Skin of body (tissue), 2 donors: Measurements from ENCODE around the gene ROR2. TPM values are rescaled to one million over a fixed set of nuclear protein-coding genes. Genes with fewer than 3 reads are reported as not detected.
A peak's percentile ranks its signal among the peaks of the same experiment; 100 is the strongest.

Experiments
- DNase-seq: peaks from one replicate; lab custom pipeline; 2025; lab: John Stamatoyannopoulos, UW
- total RNA-seq: library from RNA; depleted of rRNA; stranded (reverse); fragments of >200 nt; gene quantifications from one replicate; pipeline ENCODE4 v1.2.3, GENCODE V29; 2014

ROR2 gene
- total RNA-seq, 1 donor from 2014 or later = 12.0 TPM

- DNase-seq = no peak
Observed at GRCh38 chr9:91689006-91689405, 261.0 kb downstream of the ROR2 start.

- DNase-seq = no peak
Observed at GRCh38 chr9:91683269-91683668, 266.8 kb downstream of the ROR2 start.

GRCh38 chr9:91682806-91683205, 267.2 kb downstream of the ROR2 start:
- DNase-seq = no peak

GRCh38 chr9:91681461-91682305, 268.3 kb downstream of the ROR2 start:
- peak; percentile 58 for DNase-seq

- no peak for DNase-seq
Observed at GRCh38 chr9:91680998-91681397, 269.0 kb downstream of the ROR2 start.

- no peak for DNase-seq
Observed at GRCh38 chr9:91680106-91680505, 269.9 kb downstream of the ROR2 start.

GRCh38 chr9:91678807-91679580, 271.0 kb downstream of the ROR2 start:
- no peak for DNase-seq

GRCh38 chr9:91677822-91678436, 272.1 kb downstream of the ROR2 start:
- no peak for DNase-seq

GRCh38 chr9:91677331-91677730, 272.7 kb downstream of the ROR2 start:
- DNase-seq = no peak

GRCh38 chr9:91676046-91676445, 274.0 kb downstream of the ROR2 start:
- DNase-seq = no peak

- no peak for DNase-seq
Observed at GRCh38 chr9:91664663-91665062, 285.4 kb downstream of the ROR2 start.

GRCh38 chr9:91663858-91664257, 286.2 kb downstream of the ROR2 start:
- DNase-seq = no peak

GRCh38 chr9:91661451-91661850, 288.6 kb downstream of the ROR2 start:
- DNase-seq = no peak

GRCh38 chr9:91660521-91660920, 289.5 kb downstream of the ROR2 start:
- peak; percentile 86 for DNase-seq

- DNase-seq = peak; percentile 33
Observed at GRCh38 chr9:91659529-91660495, 290.2 kb downstream of the ROR2 start.

GRCh38 chr9:91658513-91659105, 291.4 kb downstream of the ROR2 start:
- peak; percentile 9 for DNase-seq

- DNase-seq = no peak
Observed at GRCh38 chr9:91657501-91657900, 292.5 kb downstream of the ROR2 start.

- no peak for DNase-seq
Observed at GRCh38 chr9:91655658-91656057, 294.4 kb downstream of the ROR2 start.

GRCh38 chr9:91655215-91655614, 294.8 kb downstream of the ROR2 start:
- no peak for DNase-seq

GRCh38 chr9:91654527-91654926, 295.5 kb downstream of the ROR2 start:
- DNase-seq = no peak

GRCh38 chr9:91647371-91647770, 302.7 kb downstream of the ROR2 start:
- no peak for DNase-seq
